Right atrium auricular region (tissue), 2 donors: ENCODE results near the gene MECP2. TPM values are rescaled to one million over a fixed set of nuclear protein-coding genes. Genes with fewer than 3 reads are reported as not detected.

Experiments used
- DNase-seq: peaks from one replicate; pipeline ENCODE4 v3.0.0-alpha.2; 2019; ENCODE audit warnings: low spot score
- H3K27ac ChIP-seq, 2 donors: fragments of 200-600 bp; sonication (generic); 1 replicate in 1 of 2; 2 replicates in 1 of 2; pipeline ENCODE4 v1.5.1; 2016 to 2019
- H3K27me3 ChIP-seq, 2 donors: fragments of 200-600 bp; sonication (generic); one replicate each; pipeline versions ENCODE4 v1.5.1 to v1.6.0; 2017 to 2019
- H3K36me3 ChIP-seq: fragments of 200-600 bp; sonication (generic); one replicate; pipeline ENCODE4 v1.5.1; 2016
- H3K4me1 ChIP-seq, 2 donors: fragments of 200-600 bp; sonication (generic); one replicate each; pipeline versions ENCODE4 v1.5.1 to v1.6.0; 2017 to 2019
- H3K4me3 ChIP-seq, 2 donors: fragments of 200-600 bp; sonication (generic); 1 replicate in 1 of 2; 2 replicates in 1 of 2; pipeline ENCODE4 v1.5.1; 2017 to 2019; ENCODE audit warnings: mild to moderate bottlenecking in 1 of 2, moderate library complexity in 1 of 2
- H3K9me3 ChIP-seq, 2 donors: fragments of 200-600 bp; sonication (generic); one replicate each; pipeline ENCODE4 v1.5.1; 2019
- total RNA-seq, 2 donors: library from RNA; depleted of rRNA; stranded (reverse); fragments of >200 nt; gene quantifications; one replicate each; pipeline ENCODE4 v1.1.0, GENCODE V29; 2016
- TF ChIP-seq, protein P1 (sequence below), 2 donors: fragments of 200-600 bp; sonication (generic); IDR thresholded peaks; one replicate each; pipeline ENCODE4 v1.5.1; 2019; ENCODE audit warnings: antibody characterized with exemption in 2 of 2

Gene MECP2
- total RNA-seq, 2 donors from 2014 or later, result 52.7 to 69.1 TPM

DNA sequence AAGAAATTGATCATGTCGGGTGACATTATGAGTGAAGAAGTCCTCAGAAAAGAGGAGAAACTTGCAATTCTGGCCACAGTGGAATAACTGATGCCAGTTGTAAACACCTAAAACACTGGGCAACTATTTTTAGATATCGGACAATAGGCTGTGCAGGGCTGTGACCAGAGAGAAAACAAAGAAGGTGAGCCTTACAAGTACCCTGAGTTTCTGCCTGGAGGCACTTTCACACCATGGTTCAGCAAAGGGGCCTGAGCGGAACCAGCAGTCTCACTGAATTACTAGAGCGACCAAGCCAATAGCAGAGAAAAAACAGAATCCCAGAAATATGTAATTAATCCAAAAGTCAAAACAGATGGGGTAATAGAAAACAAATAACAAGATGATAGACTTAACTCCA lies 89.0 kb downstream of the MECP2 start:
- Histone ChIP-seq H3K4me1 (no peaks in the 10 kb centered on the region), H3K4me3 (no peak overlapping the region), H3K27me3 (no peaks in the 10 kb centered on the region), H3K9me3 (no peaks in the 10 kb centered on the region), H3K36me3 (no peaks in the 10 kb centered on the region), H3K27ac (no peak overlapping the region)
- TF ChIP-seq, protein P1, sequence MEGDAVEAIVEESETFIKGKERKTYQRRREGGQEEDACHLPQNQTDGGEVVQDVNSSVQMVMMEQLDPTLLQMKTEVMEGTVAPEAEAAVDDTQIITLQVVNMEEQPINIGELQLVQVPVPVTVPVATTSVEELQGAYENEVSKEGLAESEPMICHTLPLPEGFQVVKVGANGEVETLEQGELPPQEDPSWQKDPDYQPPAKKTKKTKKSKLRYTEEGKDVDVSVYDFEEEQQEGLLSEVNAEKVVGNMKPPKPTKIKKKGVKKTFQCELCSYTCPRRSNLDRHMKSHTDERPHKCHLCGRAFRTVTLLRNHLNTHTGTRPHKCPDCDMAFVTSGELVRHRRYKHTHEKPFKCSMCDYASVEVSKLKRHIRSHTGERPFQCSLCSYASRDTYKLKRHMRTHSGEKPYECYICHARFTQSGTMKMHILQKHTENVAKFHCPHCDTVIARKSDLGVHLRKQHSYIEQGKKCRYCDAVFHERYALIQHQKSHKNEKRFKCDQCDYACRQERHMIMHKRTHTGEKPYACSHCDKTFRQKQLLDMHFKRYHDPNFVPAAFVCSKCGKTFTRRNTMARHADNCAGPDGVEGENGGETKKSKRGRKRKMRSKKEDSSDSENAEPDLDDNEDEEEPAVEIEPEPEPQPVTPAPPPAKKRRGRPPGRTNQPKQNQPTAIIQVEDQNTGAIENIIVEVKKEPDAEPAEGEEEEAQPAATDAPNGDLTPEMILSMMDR (IDR thresholded peaks at IDR 0.05), result no peak
- no peak for DNase-seq

DNA sequence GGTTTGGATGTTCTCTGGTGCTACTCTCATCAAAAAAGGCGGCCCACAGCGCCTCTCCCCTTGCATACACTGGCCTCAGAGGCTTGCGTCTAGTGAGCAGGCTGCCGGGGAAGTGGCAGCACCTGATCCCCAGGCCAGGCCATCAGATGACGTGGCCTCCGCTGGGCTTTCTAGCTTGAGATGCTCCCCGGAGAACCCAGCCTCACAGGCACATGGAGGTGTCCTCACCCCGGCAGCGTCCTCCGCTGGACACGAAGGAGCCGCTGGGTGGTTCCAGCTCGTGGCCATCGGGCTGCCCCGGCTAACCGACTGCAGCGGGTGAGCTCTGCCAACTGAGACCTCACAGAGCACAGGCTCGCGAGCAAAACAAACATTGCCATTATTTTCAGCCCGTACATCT lies 90.6 kb downstream of the MECP2 start:
- no peaks in the 10 kb centered on the region for H3K9me3 ChIP-seq
- no peaks in the 10 kb centered on the region for H3K36me3 ChIP-seq
- no peaks in the 10 kb centered on the region for H3K4me1 ChIP-seq
- DNase-seq, result no peak
- H3K4me3 ChIP-seq, result no peak overlapping the region
- no peaks in the 10 kb centered on the region for H3K27me3 ChIP-seq
- TF ChIP-seq, protein P1 (IDR thresholded peaks at IDR 0.05), result no peak
- no peak overlapping the region for H3K27ac ChIP-seq

DNA sequence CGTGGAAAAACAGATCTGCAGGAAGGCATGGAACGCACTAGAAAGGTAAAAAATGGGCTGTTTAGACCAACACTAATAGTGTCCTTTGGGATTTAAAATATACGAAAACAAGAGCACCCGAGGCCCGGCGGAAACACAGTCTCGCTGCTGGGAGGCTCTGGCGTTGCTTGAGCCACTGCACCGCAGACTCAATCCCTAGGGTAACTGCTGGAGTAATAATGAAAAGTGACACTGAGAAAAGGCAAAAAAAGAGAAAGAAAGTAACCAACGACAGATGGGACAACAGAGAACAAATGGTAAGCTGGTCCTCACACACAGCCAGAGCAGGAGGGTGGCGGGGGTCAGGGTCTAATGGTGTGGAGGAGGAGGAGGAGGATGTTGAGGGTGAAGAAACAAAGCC lies 93.2 kb downstream of the MECP2 start:
- no peak for DNase-seq
- TF ChIP-seq, protein P1 (IDR thresholded peaks at IDR 0.05), result no peak
- no peaks in the 10 kb centered on the region for H3K27me3 ChIP-seq

DNA sequence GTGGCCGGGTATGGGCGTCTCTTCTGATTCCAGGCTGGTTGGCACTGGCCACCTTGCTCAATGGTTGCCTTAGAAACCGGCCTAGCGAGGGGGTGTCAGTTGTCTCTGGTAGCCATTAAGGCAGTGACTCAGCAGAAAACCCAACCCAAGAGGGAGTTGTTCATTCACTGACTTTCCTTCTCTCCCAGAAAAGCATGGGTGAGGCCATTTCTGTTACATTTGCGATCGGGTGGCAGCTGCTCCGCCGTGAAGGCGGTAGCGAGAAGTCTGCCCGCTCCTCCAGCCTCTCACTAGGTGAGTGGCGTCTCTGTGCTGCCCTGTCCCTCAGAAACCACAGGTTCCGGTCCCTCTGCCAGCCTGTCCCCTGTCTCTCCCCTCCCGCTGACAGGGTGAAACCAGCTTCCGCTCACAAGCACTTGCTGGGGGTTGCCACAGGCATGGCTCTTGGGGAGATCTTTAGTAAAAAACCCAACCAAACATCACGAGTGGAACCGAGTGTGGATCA lies 95.2 kb downstream of the MECP2 start:
- TF ChIP-seq, protein P1 (IDR thresholded peaks at IDR 0.05), result no peak
- Histone ChIP-seq H3K36me3 (no peaks in the 10 kb centered on the region), H3K9me3 (no peaks in the 10 kb centered on the region), H3K27ac (no peak overlapping the region), H3K4me3 (no peak overlapping the region), H3K4me1 (no peaks in the 10 kb centered on the region), H3K27me3 (no peaks in the 10 kb centered on the region)
- DNase-seq, result no peak

More for the DNA sequence above, 93.2 kb downstream of the MECP2 start:
- Histone ChIP-seq H3K36me3 (no peaks in the 10 kb centered on the region), H3K4me3 (no peak overlapping the region), H3K27ac (no peak overlapping the region), H3K4me1 (no peaks in the 10 kb centered on the region), H3K9me3 (no peaks in the 10 kb centered on the region)

DNA sequence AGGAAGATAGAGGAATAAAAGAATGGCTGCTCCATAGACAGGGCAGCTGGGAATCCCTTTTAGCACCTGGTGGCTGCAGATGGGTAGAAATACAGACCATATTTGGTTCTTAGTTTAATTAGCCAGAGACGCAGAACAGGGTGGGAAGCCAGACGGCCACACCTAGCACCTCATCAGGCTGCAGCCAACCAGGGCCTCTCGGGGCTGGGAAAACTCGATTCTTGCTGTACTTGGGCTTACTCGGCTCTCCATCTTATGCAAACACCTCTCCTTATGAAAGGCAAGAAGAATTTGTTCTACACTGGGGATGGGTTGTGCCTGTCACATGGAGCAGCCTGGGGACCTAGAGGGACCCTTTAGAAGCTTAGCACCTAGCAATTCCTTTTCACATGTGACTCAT lies 97.5 kb downstream of the MECP2 start:
- H3K27ac ChIP-seq, result no peak overlapping the region
- H3K9me3 ChIP-seq, result no peaks in the 10 kb centered on the region
- no peaks in the 10 kb centered on the region for H3K4me1 ChIP-seq
- TF ChIP-seq, protein P1 (IDR thresholded peaks at IDR 0.05), result no peak
- no peaks in the 10 kb centered on the region for H3K27me3 ChIP-seq
- no peak for DNase-seq
- no peak overlapping the region for H3K4me3 ChIP-seq
- no peaks in the 10 kb centered on the region for H3K36me3 ChIP-seq

DNA sequence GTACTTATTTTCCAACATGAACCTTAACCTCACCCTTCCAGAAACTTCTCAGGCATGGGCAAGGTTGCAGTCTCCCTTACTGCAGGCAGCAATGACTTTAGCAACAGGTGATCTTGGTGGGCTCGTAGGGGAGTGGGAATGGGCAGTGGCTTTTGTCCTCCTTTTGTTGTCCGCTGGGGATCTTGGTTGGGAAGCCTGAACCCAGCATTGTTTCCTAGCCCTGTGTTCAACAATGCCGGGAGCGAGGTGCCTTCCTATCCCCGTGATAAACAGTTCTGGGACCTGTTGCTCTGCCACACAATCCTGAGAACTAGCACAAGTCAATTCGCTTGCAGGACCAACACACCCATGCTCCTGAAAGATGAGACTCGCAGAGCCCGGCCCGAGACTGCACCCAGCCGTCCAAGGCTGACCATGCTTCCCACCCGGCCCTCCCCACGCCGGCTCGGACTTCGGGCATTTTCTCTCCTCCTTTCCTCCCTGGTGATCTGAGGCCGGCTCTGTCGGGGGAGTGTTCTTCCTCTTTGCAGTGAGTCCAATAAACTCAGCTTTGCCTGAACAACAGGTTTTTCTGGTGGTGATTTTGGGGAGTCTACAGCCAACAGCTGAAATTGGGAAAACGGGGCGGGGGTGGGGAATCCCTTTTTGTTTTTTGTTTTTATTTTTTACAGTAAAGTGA lies 98.0 kb downstream of the MECP2 start:
- DNase-seq, result no peak
- Histone ChIP-seq H3K27ac (no peak overlapping the region), H3K9me3 (no peaks in the 10 kb centered on the region), H3K36me3 (no peaks in the 10 kb centered on the region), H3K4me1 (no peaks in the 10 kb centered on the region), H3K27me3 (no peaks in the 10 kb centered on the region), H3K4me3 (no peak overlapping the region)
- TF ChIP-seq, protein P1 (IDR thresholded peaks at IDR 0.05), result no peak
